Measurements from ENCODE around the gene LRRC4C.

LRRC4C gene

GRCh38 chr11:40294741-40295140, 1164.7 kb downstream of the LRRC4C start:
- no peak for DNase-seq

- DNase-seq = no peak
Observed at GRCh38 chr11:40294349-40294735, 1165.1 kb downstream of the LRRC4C start.

DNA sequence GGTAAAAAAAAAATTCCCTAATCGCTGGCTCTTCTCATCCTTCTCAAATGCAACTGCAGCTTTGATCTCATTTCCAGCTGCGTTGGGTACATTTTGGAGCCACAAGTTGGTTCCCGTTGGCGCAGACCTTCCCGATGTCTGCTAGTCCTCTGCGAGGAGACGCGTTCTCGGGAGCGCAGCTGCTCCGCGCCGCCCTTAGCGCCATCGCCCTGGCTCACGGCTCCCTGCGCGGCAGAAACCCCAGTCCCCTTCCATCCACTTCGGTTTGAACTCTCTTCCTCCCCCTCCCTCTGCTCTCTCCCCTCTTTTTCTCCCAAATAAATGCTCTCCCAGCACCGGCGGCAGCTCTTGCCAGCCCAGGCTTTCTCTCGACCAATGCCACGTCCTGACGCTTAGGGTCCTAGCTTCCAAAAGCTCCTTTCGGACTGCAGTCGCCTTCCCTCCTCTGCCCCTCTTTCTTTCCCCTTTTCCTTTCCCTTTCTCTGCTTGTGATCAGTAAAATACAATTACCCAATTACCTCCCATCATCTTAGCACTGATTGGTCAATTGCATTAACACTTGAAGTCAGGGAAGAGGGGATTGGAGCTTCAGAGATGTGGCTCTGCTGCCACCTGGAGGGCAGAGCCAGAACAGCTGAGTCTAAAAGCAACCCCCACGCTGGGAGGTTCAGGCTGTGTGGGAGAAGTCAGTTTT, 1165.7 kb downstream of the LRRC4C start:
- DNase-seq = peak in 48 of 51 donors; percentile 28 to 95 (median 71)

GRCh38 chr11:40292721-40293508, 1166.5 kb downstream of the LRRC4C start:
- DNase-seq = peak in 13 of 51 donors; percentile 17 to 64 (median 35)

GRCh38 chr11:40291741-40292140, 1167.7 kb downstream of the LRRC4C start:
- peak in 6 of 51 donors; percentile 24 to 66 (median 42) for DNase-seq

DNA sequence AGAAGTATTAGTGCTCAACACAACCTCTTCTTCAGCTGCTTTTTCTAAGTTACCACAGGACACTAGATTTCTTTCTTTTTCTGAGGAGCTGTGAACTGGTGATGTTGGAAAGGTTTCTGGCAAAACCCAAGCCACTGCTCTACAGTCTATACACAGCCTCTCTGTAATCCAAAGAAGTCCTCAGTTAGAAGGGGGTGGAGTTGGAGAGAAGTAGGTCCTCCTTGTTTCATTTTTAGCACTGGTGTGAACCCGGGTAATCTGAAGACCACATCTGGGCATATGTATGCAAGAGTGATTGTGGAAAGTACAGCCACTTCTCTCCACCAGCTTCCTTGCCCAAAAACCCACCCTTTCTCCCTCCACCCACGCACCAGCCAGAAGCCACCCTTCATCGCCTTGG, 1168.1 kb downstream of the LRRC4C start:
- peak in 8 of 51 donors; percentile 15 to 68 (median 46) for DNase-seq

GRCh38 chr11:40290171-40290631, 1169.3 kb downstream of the LRRC4C start:
- peak in 1 of 51 donors; percentile 49 for DNase-seq

DNA sequence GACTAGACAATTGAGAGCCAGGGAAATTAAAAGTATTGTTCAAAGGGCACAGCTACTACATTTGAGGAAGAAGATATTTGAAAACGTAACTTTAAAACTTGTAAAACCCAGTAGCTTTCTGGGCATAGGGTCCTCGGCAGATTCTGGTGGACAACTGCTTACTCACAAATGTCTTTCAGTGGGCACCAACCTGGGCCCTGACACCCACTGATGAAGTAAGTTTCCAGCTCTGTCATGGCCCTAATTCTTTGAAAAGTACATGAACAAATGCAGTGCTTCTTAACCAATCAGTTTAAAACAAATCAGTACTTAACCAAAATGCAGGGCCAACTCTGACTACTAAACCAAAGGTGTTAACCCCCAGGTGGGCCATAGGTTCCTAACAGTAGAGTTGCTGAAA, 1170.1 kb downstream of the LRRC4C start:
- peak in 1 of 51 donors; percentile 67 for DNase-seq

DNA sequence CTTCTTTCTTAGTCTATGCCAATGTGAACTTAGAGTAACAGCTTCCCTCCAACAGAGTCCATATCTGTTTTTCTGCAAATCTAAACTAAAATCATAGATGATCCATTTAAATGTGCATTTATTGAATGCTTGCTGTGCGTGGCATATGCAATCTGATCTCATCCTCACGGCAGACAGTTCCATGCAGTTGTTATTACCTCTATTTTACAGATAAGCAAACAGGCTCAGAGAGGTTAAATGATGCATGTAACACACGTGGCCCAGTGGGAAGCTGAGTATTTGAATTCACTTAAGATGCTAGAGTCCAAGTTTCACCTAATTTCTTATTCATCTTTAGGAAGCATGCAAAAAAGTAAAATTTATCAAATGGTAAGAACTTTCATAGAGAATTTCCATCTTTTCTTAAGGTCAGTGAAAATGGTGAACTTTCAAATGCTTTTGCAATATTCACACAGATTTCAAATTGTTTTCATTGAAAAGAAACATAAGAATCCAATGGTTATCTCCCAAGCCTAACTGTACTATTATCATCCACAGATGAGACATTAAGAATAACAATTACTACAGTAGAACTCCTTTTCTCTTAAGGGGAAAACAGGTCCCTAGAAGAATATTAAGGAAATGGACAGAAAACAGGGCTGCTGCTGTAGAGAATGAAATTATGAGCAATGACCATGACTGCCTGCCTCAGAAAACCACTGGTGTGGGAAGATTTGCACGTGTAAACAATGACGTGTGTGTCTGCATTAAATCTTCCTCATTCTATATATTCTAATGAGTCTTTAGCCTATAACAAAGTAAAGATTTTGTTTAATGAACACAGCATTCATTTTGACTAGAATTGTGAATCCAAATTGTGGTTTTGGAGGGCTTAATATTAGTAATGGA, 1171.3 kb downstream of the LRRC4C start:
- peak in 1 of 51 donors; percentile 41 for DNase-seq

- DNase-seq = no peak
Observed at GRCh38 chr11:40286137-40286536, 1173.3 kb downstream of the LRRC4C start.

GRCh38 chr11:40285558-40285957, 1173.9 kb downstream of the LRRC4C start:
- DNase-seq = no peak

- peak in 4 of 51 donors; percentile 41 to 82 (median 43) for DNase-seq
Observed at GRCh38 chr11:40281052-40281580, 1178.3 kb downstream of the LRRC4C start.

GRCh38 chr11:40280159-40281051, 1179.0 kb downstream of the LRRC4C start:
- peak in 27 of 51 donors; percentile 8 to 90 (median 45) for DNase-seq

- DNase-seq = no peak
Observed at GRCh38 chr11:40276960-40277359, 1182.5 kb downstream of the LRRC4C start.

DNA sequence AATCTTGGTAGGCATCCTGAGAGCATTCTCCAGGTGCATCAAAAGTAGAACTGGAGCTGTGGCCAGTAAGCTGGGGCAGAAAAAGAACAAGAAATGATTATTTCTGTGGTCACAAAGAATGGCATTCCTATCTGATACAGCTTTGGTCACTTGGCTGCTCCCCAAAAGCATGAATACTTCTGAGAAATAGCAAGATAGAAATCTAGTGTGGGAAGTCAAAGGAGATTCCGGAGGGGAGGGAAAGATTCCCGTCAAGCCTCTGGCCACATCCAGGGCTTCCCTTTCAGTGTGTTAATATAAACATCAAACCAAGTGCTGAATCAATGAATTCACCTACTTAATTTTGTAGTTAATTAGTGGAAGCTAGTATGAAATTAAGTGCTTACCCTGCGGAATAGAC, 1185.4 kb downstream of the LRRC4C start:
- DNase-seq = no peak

DNA sequence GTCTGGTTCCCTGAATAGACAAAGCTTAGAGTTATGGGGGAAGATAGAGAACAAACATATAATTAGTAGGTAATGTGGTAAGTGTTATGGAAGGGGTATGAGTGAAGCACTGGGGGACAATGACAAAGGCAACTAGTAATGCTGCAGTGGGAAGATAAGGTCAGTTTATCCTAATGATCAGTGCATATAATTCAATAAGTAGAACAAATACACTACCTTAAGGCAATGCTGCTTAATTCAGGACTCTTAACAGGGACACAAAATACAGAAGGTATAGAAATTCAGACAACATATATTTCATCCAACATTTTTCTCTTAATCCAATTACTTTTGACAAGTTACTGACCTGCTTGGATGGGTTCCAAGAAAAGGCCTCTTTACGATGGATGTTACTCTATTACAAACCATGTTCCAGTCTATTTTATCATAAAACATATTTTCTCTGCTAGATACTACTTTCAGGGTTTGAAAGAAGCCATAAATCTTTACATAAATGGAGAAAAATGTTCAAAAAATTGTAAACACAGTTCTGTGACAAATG, 1186.2 kb downstream of the LRRC4C start:
- DNase-seq = no peak

DNA sequence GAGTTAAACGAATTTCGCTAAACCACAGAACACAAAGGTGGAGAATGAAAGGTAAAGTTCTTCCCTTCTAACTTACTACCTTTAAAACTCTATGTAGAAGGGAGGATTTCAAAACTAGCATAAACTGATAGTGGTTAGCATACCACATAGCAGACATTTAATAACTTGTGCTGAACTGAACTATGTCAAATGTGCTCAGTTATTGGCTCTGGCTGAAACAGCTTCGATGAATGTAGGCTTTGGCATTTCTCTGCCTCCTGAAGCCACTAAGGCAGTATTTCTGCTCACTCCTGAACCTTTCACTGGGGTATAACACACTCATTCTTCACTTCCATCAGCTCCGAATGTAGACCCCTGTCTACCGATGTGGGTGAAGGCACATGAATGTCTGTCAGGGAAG, 1188.1 kb downstream of the LRRC4C start:
- no peak for DNase-seq

DNA sequence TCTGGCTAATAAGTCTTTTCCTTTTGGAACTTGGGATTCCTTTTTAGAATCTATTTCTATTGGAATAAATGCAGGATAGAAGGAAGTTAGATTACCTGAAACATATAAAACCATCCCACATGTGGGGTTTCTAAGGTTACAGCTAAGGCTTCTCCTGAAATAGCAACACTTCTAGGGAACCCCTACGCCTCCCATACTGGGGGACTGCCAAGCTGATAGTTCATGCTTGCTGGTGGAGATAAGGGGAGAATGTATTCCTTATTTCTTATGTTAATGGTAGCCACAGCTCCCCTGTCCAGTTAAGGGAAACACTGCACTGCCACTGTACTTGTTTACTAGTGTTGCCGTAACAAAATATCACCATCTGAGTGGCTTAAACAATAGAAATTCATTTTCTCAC, 1189.6 kb downstream of the LRRC4C start:
- peak in 1 of 51 donors; percentile 21 for DNase-seq

DNA sequence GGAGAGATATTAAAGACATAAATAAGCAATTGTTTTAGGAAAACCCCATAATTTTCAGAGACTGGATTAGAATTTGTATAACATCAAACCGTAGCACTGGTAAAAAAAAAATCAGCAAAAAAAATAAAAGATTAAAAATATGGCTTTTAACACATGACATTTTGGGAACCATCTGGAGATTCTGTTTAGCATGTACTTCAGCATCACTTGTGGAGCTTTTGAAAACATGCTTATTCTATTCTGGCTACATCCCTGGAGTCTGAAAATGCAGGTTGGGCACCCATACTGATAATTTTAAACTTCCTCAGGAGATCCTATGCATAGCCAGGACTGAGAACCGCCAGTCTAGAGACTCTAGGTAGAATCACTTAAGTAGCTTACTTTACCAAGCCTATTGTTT, 1190.9 kb downstream of the LRRC4C start:
- DNase-seq = no peak

DNA sequence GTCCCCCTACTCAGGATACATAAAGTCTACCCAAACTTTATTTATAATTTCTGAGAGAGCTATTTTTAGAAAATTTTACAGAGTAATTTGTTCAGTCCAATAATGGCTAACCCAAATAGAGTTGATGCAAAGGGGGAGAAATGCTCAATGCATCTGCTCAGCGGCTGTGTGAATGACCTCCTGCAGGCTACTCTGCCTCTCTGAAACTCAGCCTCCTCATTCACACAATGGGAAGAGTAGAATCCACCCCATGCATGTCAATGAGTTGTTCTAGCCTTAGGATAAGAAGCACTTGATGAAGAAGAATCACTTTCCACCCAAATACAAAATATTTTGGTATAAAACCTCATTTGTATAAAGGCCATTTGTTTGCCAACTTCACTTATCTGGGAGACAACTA, 1204.0 kb downstream of the LRRC4C start:
- no peak for DNase-seq

Data from hypothalamus (tissue), 51 donors.